Activated CD8-positive, alpha-beta memory T cell treated with anti-CD3 and anti-CD28 coated beads, Interleukin-2, amount 50 U/mL, for 1 hour (primary cell): ENCODE results near the gene DRC3.

Experiments
- DNase-seq: peaks from one replicate; pipeline ENCODE4 v3.0.0-alpha.2; 2020; ENCODE audit errors: extremely low read depth

DRC3 gene

GRCh38 chr17:18025241-18025944 lies 52.7 kb downstream of the DRC3 start:
- no peak for DNase-seq

- DNase-seq: no peak
Measured at GRCh38 chr17:18025945-18026776, 53.5 kb downstream of the DRC3 start.

- DNase-seq: no peak
Measured at GRCh38 chr17:18027280-18027679, 54.6 kb downstream of the DRC3 start.

GRCh38 chr17:18028114-18028951 lies 55.7 kb downstream of the DRC3 start:
- DNase-seq: no peak

DNA sequence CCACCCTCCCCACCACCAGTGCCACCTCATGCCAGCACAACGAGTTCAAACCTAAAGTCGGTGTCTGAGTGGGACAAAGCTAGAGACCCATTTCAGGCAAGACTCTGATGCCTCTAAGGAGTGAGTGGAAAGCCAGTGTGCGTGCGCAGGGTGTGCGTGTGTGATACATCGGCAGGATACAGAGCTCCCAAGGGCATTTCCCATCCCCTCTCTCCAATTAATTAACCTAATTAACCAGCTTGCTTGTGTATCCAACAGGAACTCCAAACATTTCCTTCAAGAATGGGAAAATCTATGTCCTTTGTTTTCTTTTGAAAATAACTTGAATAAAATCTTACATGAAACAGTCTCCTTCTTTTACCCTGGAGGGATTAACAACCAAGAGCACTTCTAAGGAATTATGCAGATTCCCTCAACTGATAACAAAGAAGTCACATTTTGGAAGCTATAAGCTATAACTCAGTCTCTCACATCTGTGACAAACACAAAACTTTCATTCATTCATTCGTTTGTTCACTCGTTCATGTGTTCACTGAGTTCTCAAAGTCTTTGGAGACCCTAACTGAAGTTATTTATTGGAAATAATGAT lies 56.4 kb downstream of the DRC3 start:
- no peak for DNase-seq

DNA sequence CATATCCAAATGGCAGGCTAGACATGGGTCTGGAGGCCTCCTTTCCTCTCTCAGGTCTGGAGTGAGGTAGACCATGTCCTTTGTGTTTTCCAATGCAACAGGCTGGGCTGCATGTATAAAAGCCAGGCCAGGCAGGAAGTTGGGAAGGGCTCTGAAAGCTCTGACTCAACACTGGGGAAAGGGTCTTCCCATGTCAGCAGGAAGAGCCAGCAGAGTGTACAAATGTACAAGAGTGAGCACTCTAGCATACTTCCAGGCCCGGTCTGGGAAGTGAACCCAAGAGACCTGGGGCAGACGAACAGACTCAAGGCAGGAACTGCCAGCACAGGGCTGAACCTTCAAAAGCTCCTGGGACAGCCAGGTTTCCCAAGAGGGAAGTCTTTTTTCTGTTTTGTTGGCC lies 59.3 kb downstream of the DRC3 start:
- DNase-seq: no peak

DNA sequence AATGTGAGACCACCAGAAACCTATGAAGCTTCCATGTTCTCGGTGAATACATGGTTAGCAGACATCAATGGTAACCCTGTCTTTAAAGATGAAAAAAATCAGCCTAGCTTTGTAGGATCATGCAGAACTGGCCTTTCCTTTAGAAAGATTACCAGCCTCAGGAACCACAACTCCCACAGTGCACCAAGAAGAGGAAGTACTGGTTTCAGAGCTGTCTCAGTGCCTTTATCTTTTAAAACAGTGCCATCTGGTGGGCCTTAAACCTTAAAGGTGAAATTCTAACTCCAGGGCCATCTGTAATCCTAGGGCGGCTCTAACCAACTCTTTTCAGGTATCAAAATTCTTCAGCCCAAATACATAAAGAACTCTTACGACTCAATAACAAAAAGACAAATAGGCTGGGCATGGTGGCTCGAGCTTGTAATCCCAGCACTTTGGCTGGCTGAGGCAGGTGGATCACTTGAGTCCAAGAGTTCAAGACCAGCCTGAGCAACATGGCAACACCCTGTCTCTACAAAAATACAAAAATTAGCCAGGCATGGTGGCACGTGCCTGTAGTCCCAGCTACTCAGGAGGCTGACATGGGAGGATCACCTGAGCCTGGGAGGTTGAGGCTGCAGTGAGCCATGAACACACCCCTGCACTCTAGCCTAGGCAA lies 60.9 kb downstream of the DRC3 start:
- DNase-seq: no peak

- DNase-seq: no peak
Measured at GRCh38 chr17:18035704-18036103, 63.0 kb downstream of the DRC3 start.

DNA sequence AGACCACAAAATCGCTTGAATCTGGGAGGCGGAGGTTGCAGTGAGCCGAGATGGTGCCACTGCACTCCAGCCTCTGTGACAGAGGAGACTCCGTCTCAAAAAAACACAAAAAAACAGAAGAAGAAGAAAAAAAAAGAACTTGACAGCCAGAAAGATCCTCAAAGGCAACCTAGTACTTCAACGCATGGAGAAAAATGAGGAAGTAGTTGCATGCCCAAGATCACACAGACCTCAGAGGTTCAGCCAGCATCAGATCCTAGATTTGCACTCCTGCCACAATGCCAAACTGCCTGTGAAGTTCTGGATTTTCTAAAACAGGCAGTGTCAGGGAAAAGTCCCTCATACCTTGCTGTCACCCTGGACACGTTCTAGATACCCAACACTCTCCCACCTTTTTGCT lies 64.8 kb downstream of the DRC3 start:
- DNase-seq: no peak

DNA sequence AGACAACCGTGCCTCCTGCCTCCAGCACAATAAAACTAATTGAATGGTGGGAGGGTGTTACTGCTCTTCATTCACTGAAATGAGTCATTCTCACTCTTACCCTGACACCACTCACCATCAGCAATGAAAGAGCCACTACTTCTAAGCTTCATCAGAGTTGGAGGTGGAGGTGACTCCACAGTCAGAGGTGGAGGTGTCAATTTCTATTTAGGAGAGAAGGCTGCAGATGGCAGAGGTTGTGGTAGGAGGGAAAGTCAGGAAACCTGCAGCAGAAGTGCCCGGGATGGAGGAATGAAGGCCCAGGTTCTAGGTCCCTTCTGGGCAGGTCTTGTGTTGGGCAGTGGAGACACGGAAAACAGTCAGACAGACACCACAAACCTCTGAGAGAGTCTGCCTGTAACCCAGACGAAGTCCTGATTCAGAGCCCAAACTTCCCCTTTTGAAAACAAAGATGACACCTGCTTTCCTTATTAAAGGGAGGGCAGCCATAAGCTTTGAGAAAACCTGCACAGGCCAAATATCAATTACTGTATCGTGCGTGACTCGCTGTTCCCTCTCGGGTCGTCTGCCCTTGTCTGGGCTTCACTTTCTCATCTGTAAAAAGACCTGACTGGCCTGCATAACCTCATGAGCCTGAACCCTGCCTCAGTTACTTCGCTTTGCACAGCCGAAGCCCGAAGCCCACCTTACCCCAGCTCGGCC lies 65.6 kb downstream of the DRC3 start:
- DNase-seq: no peak

DNA sequence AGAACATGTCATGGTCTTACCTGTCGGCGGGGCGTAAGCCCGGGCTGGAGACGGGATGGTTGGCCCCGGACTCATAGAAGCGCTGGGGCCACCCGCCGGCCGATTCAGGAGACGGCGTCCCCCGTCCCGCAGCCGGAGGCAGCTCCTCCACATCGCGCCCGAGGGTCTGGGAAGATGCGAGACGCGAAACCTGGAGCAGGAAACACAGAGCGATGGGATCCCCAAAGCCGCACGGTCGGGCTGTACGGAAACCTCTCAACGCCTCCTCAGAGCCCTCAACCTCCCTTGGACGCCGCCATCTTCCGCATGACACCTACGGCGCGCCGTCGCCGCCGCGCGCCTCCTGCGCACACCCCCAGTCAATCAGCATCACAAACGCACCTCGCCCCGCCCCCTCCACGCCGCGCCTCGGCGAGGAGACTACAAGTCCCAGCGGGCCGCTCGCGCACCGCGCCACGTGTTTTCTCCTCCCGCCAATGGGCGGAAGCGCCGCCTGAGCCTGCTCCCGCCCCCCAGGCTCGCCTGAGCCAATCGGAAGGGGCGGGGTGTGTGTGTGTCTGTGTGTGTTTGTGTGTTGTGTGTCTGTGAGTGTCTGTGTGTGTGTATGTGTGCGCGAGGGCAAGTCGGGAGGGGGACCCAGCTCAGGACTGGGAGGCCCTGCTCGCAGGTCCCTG lies 66.3 kb downstream of the DRC3 start, which contains the start of the genes ATPAF2 and GID4:
Gene ATPAF2, minus strand, starts transcription at position 308 of the 674 bp plus-strand sequence. Its CDS starts 155 bp downstream, at position 153.
Gene GID4, plus strand, starts transcription at position 548 of the 674 bp plus-strand sequence. Its CDS starts 57 bp downstream, at position 605.
- peak; percentile 96 for DNase-seq

- DNase-seq: no peak
Measured at GRCh38 chr17:18039535-18040260, 67.0 kb downstream of the DRC3 start.

- DNase-seq: no peak
Measured at GRCh38 chr17:18040261-18040858, 67.7 kb downstream of the DRC3 start.

DNA sequence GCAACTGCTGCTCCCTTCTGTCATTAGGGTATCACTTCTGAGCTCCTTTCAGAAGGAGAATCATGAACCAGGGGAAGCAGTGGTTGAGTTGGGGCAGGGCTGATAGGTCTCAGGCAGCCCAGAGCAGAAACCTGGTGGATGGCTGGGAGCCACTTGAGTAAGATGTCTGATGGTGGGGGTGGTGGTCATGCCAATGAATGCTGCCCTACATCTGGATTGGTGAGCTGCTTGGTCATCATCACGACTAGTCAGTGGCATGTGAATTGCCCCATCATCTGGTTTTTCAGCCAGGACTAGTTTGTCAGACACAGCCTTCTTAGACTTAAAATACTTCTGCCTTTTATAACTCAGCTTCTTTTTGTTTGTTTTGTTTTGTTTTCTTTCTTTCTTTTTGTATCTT lies 69.1 kb downstream of the DRC3 start:
- no peak for DNase-seq

DNA sequence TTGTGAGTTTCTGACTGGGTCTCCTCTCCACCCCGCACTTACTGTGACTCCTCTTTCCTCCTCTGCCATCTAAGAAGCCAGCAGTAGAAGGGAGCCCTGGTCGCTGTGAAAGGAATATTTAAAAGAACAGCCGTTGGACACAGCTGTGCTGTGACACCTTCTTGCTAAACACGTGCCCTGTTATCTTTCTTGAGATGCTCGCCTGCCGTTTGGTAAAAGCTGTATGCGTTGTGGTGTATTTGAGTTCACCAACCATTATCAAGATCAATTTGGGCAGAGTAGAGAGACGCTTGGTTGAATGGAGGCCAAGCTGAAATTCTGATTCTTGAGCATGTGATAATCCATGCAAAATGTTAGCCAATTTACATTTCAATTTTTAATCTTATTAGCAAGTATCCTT lies 70.3 kb downstream of the DRC3 start:
- no peak for DNase-seq

DNA sequence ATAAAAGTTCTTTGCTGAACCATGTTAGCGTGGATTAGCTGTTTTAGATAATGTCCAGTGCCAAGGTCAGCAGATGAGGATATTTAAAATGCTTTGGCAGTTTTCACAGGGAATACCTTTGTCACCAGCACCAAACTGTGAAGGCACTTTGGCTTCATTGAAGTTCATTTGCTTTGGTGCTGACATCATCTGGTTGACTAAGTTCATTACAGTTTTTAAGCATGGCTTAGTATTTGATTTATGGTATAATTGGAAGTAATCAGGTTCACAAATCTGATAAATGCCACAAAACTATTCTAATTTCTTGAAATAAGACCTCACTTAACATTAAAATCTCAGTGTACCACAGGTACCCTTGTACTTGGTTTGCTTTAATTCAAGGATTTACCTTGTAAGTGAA lies 70.8 kb downstream of the DRC3 start:
- DNase-seq: no peak

DNA sequence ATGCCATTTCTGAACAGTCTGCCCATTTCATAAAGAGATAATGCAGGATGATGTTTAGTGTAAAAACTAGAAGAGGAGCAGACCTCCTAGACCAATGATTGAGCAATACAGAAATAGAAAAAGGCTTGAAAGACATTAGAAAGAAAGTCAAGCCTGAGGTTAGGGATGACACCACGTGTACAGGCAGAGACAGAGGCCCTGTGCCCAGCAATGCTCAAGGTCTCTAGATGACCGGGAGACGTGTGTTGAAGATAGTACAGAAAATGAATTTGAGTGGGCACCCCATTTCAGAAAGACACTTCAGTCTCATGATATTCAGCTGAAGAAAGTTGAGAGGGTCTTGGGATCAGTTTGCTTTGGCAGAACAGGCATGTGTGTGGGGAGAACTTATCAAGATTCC lies 71.9 kb downstream of the DRC3 start:
- no peak for DNase-seq

DNA sequence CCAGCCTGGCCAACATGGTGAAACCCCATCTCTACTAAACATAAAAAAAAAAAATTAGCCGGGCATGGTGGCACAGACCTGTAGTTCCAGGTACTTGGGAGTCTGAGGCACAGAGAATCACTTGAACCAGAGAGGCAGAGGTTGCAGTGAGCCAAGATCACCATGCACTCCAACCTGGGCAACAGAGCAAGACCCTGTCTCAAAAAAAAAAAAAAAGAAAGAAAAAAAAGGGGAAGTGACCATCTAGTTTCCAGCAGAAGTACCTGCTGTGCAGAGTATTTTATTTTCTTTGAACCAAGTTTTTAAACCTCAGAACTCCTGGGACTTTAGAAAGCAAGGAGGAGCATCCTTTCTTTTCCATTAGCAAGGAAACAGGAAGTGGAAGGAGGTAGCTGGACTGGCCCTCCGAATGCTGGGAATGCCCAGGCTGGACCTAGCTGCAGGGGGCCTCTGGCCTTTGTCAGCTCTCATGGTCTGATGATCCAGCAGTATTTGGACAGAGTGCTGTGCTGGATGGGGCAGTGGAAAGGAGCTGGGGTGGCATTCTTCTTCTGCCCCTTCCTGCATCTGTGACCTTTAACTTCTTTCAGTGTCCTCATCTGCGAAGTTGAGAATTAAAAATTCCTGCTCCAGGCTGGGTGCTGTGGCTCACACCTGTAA lies 73.2 kb downstream of the DRC3 start:
- DNase-seq: no peak
